Endothelial cell of umbilical vein (primary cell): ENCODE measurements around the gene LPCAT3. TPM values are rescaled to one million over a fixed set of nuclear protein-coding genes. Genes with fewer than 3 reads are reported as not detected.

Source experiments
- BruUV-seq: library from RNA; stranded (reverse); fragments of 400-500 nt; replicated peaks from 2 replicates; lab custom pipeline; 2021; lab: Mats Ljungman, UMichigan
- CTCF ChIA-PET: fragments of 300-600, 350-600 bp; sonication (Branson Sonifier 250); formaldehyde crosslinking; loops from one replicate; lab custom pipeline; 2021; ENCODE audit warnings: antibody characterized with exemption, inconsistent platforms; lab: Charles Lee
- POLR2A ChIA-PET: fragments of 300-600, 350-600 bp; sonication (Branson Sonifier 250); formaldehyde crosslinking; loops from one replicate; lab custom pipeline; 2021; ENCODE audit warnings: antibody characterized with exemption, inconsistent platforms; lab: Charles Lee
- DNase-seq: peaks from one replicate; pipeline ENCODE4 v3.0.0-alpha.2; 2011; ENCODE audit warnings: low read depth, low spot score
- FAIRE-seq: peaks from 2 replicates; lab custom pipeline; 2011; peaks lifted over from hg19 to GRCh38; lab: Jason Lieb, UNC
- H2AFZ ChIP-seq: 2 replicates; pipeline ENCODE4 v1.6.0; 2012; ENCODE audit warnings: low read depth, low read length, control low read depth, inconsistent platforms
- H3K27ac ChIP-seq: 2 replicates; pipeline ENCODE4 v1.5.1; 2011; ENCODE audit warnings: low read depth, mild to moderate bottlenecking, control low read depth, low read length, moderate library complexity; ENCODE audit not compliant: insufficient read depth
- H3K27me3 ChIP-seq, 2 experiments: 2 replicates each; pipeline versions ENCODE4 v1.6.0 to v1.6.1; 2011; ENCODE audit warnings: low read length in 2 of 2, mixed read lengths in 1 of 2; ENCODE audit not compliant: control insufficient read depth in 2 of 2, insufficient read depth in 2 of 2
- H3K36me3 ChIP-seq, 2 experiments: 2 replicates in 1 of 2; 3 replicates in 1 of 2; pipeline ENCODE4 v1.5.1; 2011; ENCODE audit warnings: low read length in 2 of 2, mild to moderate bottlenecking in 1 of 2, moderate library complexity in 1 of 2; ENCODE audit not compliant: control insufficient read depth in 2 of 2, insufficient read depth in 2 of 2; ENCODE audit errors: extremely low read depth in 1 of 2
- H3K4me1 ChIP-seq: 3 replicates; pipeline ENCODE4 v1.5.1; 2011; ENCODE audit warnings: mild to moderate bottlenecking, low read length; ENCODE audit not compliant: control insufficient read depth, insufficient read depth; ENCODE audit errors: extremely low read depth
- H3K4me2 ChIP-seq: 2 replicates; pipeline ENCODE4 v1.6.1; 2011; ENCODE audit warnings: low read length, control low read depth, mixed read lengths; ENCODE audit not compliant: insufficient read depth
- H3K4me3 ChIP-seq, 3 experiments: fragments of 200-600 bp in 1 of 3; sonication (generic), shearing (Covaris generic) in 1 of 3; replicated peaks in 1 of 3; 2 replicates each; pipeline ENCODE4 v1.5.1; 2011 to 2016; ENCODE audit warnings: control low read depth in 3 of 3, low read length in 3 of 3, mild to moderate bottlenecking in 2 of 3, inconsistent platforms in 1 of 3, low read depth in 1 of 3, moderate library complexity in 1 of 3; ENCODE audit not compliant: insufficient read depth in 1 of 3
- H3K79me2 ChIP-seq: 2 replicates; pipeline ENCODE4 v1.6.0; 2012; ENCODE audit warnings: low read length, inconsistent platforms; ENCODE audit not compliant: control insufficient read depth, insufficient read depth
- H3K9ac ChIP-seq: replicated peaks from 2 replicates; pipeline ENCODE3; 2011; ENCODE audit warnings: low read length, control low read depth; ENCODE audit not compliant: insufficient read depth; ENCODE audit errors: extremely low read depth
- H3K9me1 ChIP-seq: replicated peaks from 3 replicates; pipeline ENCODE4 v1.6.0; 2011; ENCODE audit warnings: mild to moderate bottlenecking, low read length; ENCODE audit not compliant: control insufficient read depth, insufficient read depth; ENCODE audit errors: extremely low read depth
- H3K9me3 ChIP-seq: replicated peaks from 2 replicates; pipeline ENCODE4 v1.5.1; 2012; ENCODE audit warnings: low read length, inconsistent platforms; ENCODE audit not compliant: control insufficient read depth, insufficient read depth
- H4K20me1 ChIP-seq: replicated peaks from 2 replicates; pipeline ENCODE3; 2011; ENCODE audit warnings: mild to moderate bottlenecking, low read length; ENCODE audit not compliant: control insufficient read depth, insufficient read depth; ENCODE audit errors: extremely low read depth
- EZH2 ChIP-seq: IDR thresholded peaks from 2 replicates; pipeline ENCODE4 v1.6.1; 2012; ENCODE audit warnings: borderline replicate concordance, low read depth, mild to moderate bottlenecking, moderate library complexity, low read length, inconsistent platforms; ENCODE audit not compliant: severe bottlenecking
- FOS ChIP-seq: IDR thresholded peaks from 2 replicates; pipeline ENCODE4 v1.6.1; 2011; ENCODE audit warnings: mild to moderate bottlenecking, low read length, moderate library complexity, borderline replicate concordance; ENCODE audit not compliant: insufficient read depth
- GATA2 ChIP-seq: IDR thresholded peaks from 2 replicates; pipeline ENCODE4 v1.7.0; 2011; ENCODE audit warnings: low read depth, mild to moderate bottlenecking, moderate library complexity, mixed read lengths, low read length; ENCODE audit not compliant: insufficient read length, insufficient read depth
- JUN ChIP-seq: IDR thresholded peaks from 2 replicates; pipeline ENCODE4 v1.6.1; 2011; ENCODE audit warnings: borderline replicate concordance, low read depth; ENCODE audit not compliant: insufficient read length, insufficient read depth
- MYC ChIP-seq: IDR thresholded peaks from one replicate; pipeline ENCODE4 v1.6.1; 2011; ENCODE audit warnings: mild to moderate bottlenecking, low read depth, low read length
- POLR2A ChIP-seq: IDR thresholded peaks from 2 replicates; pipeline ENCODE4 v1.6.1; 2012; ENCODE audit warnings: low read depth, mild to moderate bottlenecking, control low read depth, low read length
- POLR2AphosphoS5 ChIP-seq: IDR thresholded peaks from 2 replicates; pipeline ENCODE4 v1.6.1; 2012; ENCODE audit warnings: low read depth, mild to moderate bottlenecking, control low read depth, low read length, moderate library complexity; ENCODE audit not compliant: insufficient read depth
- dilution Hi-C: fragments of 300-500 bp; cut with MboI; formaldehyde crosslinking; loops from one replicate; pipeline ENCODE4 v1.15.0; 2019; ENCODE audit warnings: low sequenced_read_pairs; ENCODE audit not compliant: extremely low pct_ligation_motif_present
- intact Hi-C: fragments of 100-400 bp; cut with micrococcal nuclease; formaldehyde crosslinking; loops from one replicate; pipeline ENCODE4 v1.10.0; 2022
- polyA plus RNA-seq, 4 experiments: library from polyadenylated mRNA; depleted of rRNA in 3 of 4; stranded (reverse) in 3 of 4; unstranded in 1 of 4; fragments of >200 nt; gene quantifications; 2 replicates each; pipeline versions ENCODE4 v1.2.1 to v1.2.3, GENCODE V29; 2011 to 2012; ENCODE audit warnings: missing spikeins in 1 of 4
- total RNA-seq: library from RNA; stranded (reverse); gene quantifications from 2 replicates; pipeline ENCODE4 v1.2.3, GENCODE V29; 2021
- TF ChIP-seq, protein P1 (sequence below): IDR thresholded peaks from 2 replicates; pipeline ENCODE4 v1.6.1; 2011; ENCODE audit not compliant: insufficient read depth, insufficient read length
- TF ChIP-seq, protein P2 (sequence below), 2 donors: IDR thresholded peaks; 1 replicate in 1 of 2; 2 replicates in 1 of 2; pipeline ENCODE4 v1.5.1; 2011; ENCODE audit warnings: low read length in 2 of 2, mild to moderate bottlenecking in 2 of 2, moderate library complexity in 2 of 2, control low read depth in 1 of 2, inconsistent platforms in 1 of 2, low read depth in 1 of 2; ENCODE audit not compliant: insufficient read depth in 1 of 2; ENCODE audit errors: extremely low read depth in 1 of 2

LPCAT3 gene
- total and polyA plus RNA-seq, 2 donors (not counting 3 experiments of a cell fraction or from before 2014, with no cell fraction given), result 29.5 to 36.0 TPM

DNA sequence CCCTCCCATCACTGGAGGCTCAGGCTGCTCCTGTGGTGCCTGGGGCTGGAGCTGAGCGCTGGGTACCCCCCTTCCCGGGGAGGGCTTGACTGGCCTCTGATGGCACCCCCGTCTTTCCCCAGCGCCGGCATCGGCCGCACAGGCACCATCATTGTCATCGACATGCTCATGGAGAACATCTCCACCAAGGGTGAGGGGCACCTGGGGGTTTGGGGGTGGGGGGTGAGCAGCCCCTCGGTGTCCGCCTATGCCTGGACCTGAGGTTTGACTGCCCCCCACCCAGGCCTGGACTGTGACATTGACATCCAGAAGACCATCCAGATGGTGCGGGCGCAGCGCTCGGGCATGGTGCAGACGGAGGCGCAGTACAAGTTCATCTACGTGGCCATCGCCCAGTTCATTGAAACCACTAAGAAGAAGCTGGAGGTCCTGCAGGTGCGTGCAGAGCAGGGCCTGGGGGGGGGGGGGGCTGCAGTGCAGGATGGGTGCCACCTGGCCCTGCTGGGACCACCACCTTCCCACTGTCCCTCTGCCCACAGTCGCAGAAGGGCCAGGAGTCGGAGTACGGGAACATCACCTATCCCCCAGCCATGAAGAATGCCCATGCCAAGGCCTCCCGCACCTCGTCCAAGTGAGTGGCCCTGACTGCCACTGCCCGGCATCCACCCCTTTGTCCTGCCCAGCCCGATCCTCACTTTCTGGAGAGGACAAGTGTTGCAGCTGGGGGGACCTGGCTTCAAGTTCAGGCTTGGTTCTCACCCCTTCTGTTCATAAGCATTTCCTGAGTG, 58.3 kb downstream of the LPCAT3 start:
- no TSS peak for BruUV-seq
- no peaks in the 10 kb centered on the region for H3K27me3 ChIP-seq

More for the DNA sequence above, 58.3 kb downstream of the LPCAT3 start:
- dilution Hi-C loops (no loop called here), intact Hi-C loops (no loop called here)
- no peak for TF ChIP-seq MYC
- TF ChIP-seq EZH2, result no peak
- no peak for TF ChIP-seq GATA2
- no peak for TF ChIP-seq POLR2AphosphoS5
- TF ChIP-seq FOS, result no peak
- TF ChIP-seq JUN, result no peak
- no peak for TF ChIP-seq POLR2A
- TF ChIP-seq, protein P1, sequence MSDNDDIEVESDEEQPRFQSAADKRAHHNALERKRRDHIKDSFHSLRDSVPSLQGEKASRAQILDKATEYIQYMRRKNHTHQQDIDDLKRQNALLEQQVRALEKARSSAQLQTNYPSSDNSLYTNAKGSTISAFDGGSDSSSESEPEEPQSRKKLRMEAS, result no peak
- TF ChIP-seq, protein P2, sequence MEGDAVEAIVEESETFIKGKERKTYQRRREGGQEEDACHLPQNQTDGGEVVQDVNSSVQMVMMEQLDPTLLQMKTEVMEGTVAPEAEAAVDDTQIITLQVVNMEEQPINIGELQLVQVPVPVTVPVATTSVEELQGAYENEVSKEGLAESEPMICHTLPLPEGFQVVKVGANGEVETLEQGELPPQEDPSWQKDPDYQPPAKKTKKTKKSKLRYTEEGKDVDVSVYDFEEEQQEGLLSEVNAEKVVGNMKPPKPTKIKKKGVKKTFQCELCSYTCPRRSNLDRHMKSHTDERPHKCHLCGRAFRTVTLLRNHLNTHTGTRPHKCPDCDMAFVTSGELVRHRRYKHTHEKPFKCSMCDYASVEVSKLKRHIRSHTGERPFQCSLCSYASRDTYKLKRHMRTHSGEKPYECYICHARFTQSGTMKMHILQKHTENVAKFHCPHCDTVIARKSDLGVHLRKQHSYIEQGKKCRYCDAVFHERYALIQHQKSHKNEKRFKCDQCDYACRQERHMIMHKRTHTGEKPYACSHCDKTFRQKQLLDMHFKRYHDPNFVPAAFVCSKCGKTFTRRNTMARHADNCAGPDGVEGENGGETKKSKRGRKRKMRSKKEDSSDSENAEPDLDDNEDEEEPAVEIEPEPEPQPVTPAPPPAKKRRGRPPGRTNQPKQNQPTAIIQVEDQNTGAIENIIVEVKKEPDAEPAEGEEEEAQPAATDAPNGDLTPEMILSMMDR (IDR thresholded peaks at IDR 0.05; ENCODE audit: extremely low read depth in 1 of 2, insufficient read depth in 1 of 2, low read depth in 1 of 2, low read length in 2 of 2), result no peak
- no peak overlapping the region for H3K4me2 ChIP-seq
- H2AFZ ChIP-seq, result no peak overlapping the region
- H3K4me3 ChIP-seq, result no peak overlapping the region
- POLR2A ChIA-PET, result interaction anchor here (0.5 kb wide), 1 partner anchor 976 kb away, joined by 3 read pairs; no protein-coding TSS in a partner anchor
- H3K9me1 ChIP-seq, result no peaks in the 10 kb centered on the region
- H3K4me1 ChIP-seq, result peaks cover 18% of the 10 kb centered on the region
- H3K9me3 ChIP-seq, result no peaks in the 10 kb centered on the region
- H3K27ac ChIP-seq, result no peak overlapping the region
- no peak overlapping the region for H3K9ac ChIP-seq
- DNase-seq (no peak), FAIRE-seq (no peak)
- H3K36me3 ChIP-seq, result peaks cover 0 to 2% of the 10 kb centered on the region in 2 experiments
- no peaks in the 10 kb centered on the region for H3K79me2 ChIP-seq
- CTCF ChIA-PET, result interaction anchor here (1.6 to 3.2 kb wide), 3 partner anchors 16 to 91 kb away, joined by 4 to 34 read pairs (median 13); partner anchors contain the start of genes C12orf57 and RNU7-1
- H4K20me1 ChIP-seq, result no peaks in the 10 kb centered on the region
